ENCODE data around the gene BCO2. TPM values are rescaled to one million over a fixed set of nuclear protein-coding genes. Genes with fewer than 3 reads are reported as not detected.

BCO2 gene
- total RNA-seq, 3 donors from 2014 or later: 3.7 to 9.8 (median 7.1) TPM

GRCh38 chr11:112212290-112212689 is 37.0 kb downstream of the BCO2 start:
- TF ChIP-seq CTCF (IDR thresholded peaks at IDR 0.05): no peak
- Histone ChIP-seq H3K4me1 (ENCODE audit: low read depth) (no peaks in the 10 kb centered on the region), H3K9me3 (no peaks in the 10 kb centered on the region), H3K36me3 (ENCODE audit: low read depth) (no peaks in the 10 kb centered on the region), H3K4me3 (no peak overlapping the region)
- intact Hi-C loops (cut with DNase I, micrococcal nuclease): loop anchor here in 1 of 2 donors (10.0 kb wide), 1 partner anchor 1083 kb away; no protein-coding TSS in a partner anchor
- DNase-seq (no peak), ATAC-seq (no peak)

- intact Hi-C loops (cut with DNase I, micrococcal nuclease): loop anchor here in 1 of 2 donors (10.0 kb wide), 1 partner anchor 1082 kb away; no protein-coding TSS in a partner anchor
- H3K4me3 ChIP-seq: no peak overlapping the region
- no peak for TF ChIP-seq CTCF (IDR thresholded peaks at IDR 0.05)
Observed at GRCh38 chr11:112212710-112213109, 37.4 kb downstream of the BCO2 start.

GRCh38 chr11:112213753-112214152 is 38.4 kb downstream of the BCO2 start:
- ATAC-seq (no peak), DNase-seq (no peak)
- Histone ChIP-seq H3K4me1 (ENCODE audit: low read depth) (no peaks in the 10 kb centered on the region), H3K36me3 (ENCODE audit: low read depth) (no peaks in the 10 kb centered on the region), H3K4me3 (no peak overlapping the region), H3K9me3 (no peaks in the 10 kb centered on the region)
- no peak for TF ChIP-seq CTCF (IDR thresholded peaks at IDR 0.05)
- intact Hi-C loops (cut with DNase I, micrococcal nuclease): loop anchor here in 1 of 2 donors (10.0 kb wide), 1 partner anchor 1081 kb away; no protein-coding TSS in a partner anchor

More at GRCh38 chr11:112212710-112213109, 37.4 kb downstream of the BCO2 start:
- no peaks in the 10 kb centered on the region for H3K9me3 ChIP-seq
- no peaks in the 10 kb centered on the region for H3K4me1 ChIP-seq (ENCODE audit: low read depth)
- H3K36me3 ChIP-seq (ENCODE audit: low read depth): no peaks in the 10 kb centered on the region
- no peak for DNase-seq
- ATAC-seq: no peak

GRCh38 chr11:112215621-112216020 is 40.3 kb downstream of the BCO2 start:
- no peak for ATAC-seq
- no peak for TF ChIP-seq CTCF (IDR thresholded peaks at IDR 0.05)
- intact Hi-C loops (cut with DNase I, micrococcal nuclease): loop anchor here (5.0 to 10.0 kb wide), 2 partner anchors 67 to 1079 kb away; no protein-coding TSS in a partner anchor
- Histone ChIP-seq H3K9me3 (no peaks in the 10 kb centered on the region), H3K4me1 (ENCODE audit: low read depth) (no peaks in the 10 kb centered on the region), H3K4me3 (no peak overlapping the region), H3K36me3 (ENCODE audit: low read depth) (no peaks in the 10 kb centered on the region)
- DNase-seq: no peak

- Histone ChIP-seq H3K9me3 (no peaks in the 10 kb centered on the region), H3K4me3 (no peak overlapping the region), H3K36me3 (ENCODE audit: low read depth) (no peaks in the 10 kb centered on the region), H3K4me1 (ENCODE audit: low read depth) (no peaks in the 10 kb centered on the region)
- DNase-seq (no peak), ATAC-seq (no peak)
- no peak for TF ChIP-seq CTCF (IDR thresholded peaks at IDR 0.05)
- intact Hi-C loops (cut with DNase I, micrococcal nuclease): loop anchor here (5.0 to 10.0 kb wide), 2 partner anchors 66 to 1078 kb away; no protein-coding TSS in a partner anchor
Observed at GRCh38 chr11:112216561-112217105, 41.3 kb downstream of the BCO2 start.

All from mucosa of descending colon (tissue), 3 donors.